Trophoblast cell (in vitro differentiated cells and primary cell): ENCODE measurements around the gene CPNE4.

Experiments used
- DNase-seq, 2 donors: peaks; one replicate each; pipeline ENCODE4 v3.0.0-alpha.2; 2016
- H2AFZ ChIP-seq: 2 replicates; pipeline ENCODE4 v1.6.1; 2013; ENCODE audit warnings: low read length, moderate library complexity, mild to moderate bottlenecking; ENCODE audit not compliant: insufficient read depth, poor library complexity
- H2AK5ac ChIP-seq: 2 replicates; pipeline ENCODE4 v1.6.1; 2013; ENCODE audit warnings: mild to moderate bottlenecking, low read length
- H2BK120ac ChIP-seq: 2 replicates; pipeline ENCODE4 v1.6.1; 2013; ENCODE audit warnings: low read length, mild to moderate bottlenecking, moderate library complexity; ENCODE audit not compliant: insufficient read depth, poor library complexity
- H2BK12ac ChIP-seq: 2 replicates; pipeline ENCODE4 v1.6.1; 2013; ENCODE audit warnings: mild to moderate bottlenecking, low read length, moderate library complexity
- H2BK5ac ChIP-seq: 2 replicates; pipeline ENCODE4 v1.6.1; 2013; ENCODE audit warnings: low read length, low read depth, moderate library complexity, mild to moderate bottlenecking; ENCODE audit not compliant: poor library complexity
- H3K14ac ChIP-seq: 2 replicates; pipeline ENCODE4 v1.6.1; 2013; ENCODE audit warnings: mild to moderate bottlenecking, low read length
- H3K18ac ChIP-seq: 2 replicates; pipeline ENCODE4 v1.6.1; 2013; ENCODE audit warnings: mild to moderate bottlenecking, low read length
- H3K23ac ChIP-seq: 2 replicates; pipeline ENCODE4 v1.6.1; 2013; ENCODE audit warnings: low read length
- H3K27ac ChIP-seq: 2 replicates; pipeline ENCODE4 v1.5.1; 2013; ENCODE audit warnings: low read depth, mild to moderate bottlenecking, inconsistent platforms, low read length, moderate library complexity
- H3K27me3 ChIP-seq: 2 replicates; pipeline ENCODE4 v1.6.1; 2013; ENCODE audit warnings: inconsistent platforms, mild to moderate bottlenecking, low read length, moderate library complexity; ENCODE audit not compliant: insufficient read depth
- H3K36me3 ChIP-seq, 2 experiments: 1 replicate in 1 of 2; 2 replicates in 1 of 2; pipeline ENCODE4 v1.6.1; 2013; ENCODE audit warnings: low read length in 2 of 2, mild to moderate bottlenecking in 2 of 2, moderate library complexity in 1 of 2; ENCODE audit not compliant: insufficient read depth in 2 of 2, control insufficient read depth in 1 of 2
- H3K4ac ChIP-seq: 2 replicates; pipeline ENCODE4 v1.6.1; 2013; ENCODE audit warnings: low read depth, mild to moderate bottlenecking, low read length, moderate library complexity
- H3K4me1 ChIP-seq, 2 experiments: 1 replicate in 1 of 2; 2 replicates in 1 of 2; pipeline ENCODE4 v1.6.1; 2013; ENCODE audit warnings: low read length in 2 of 2, mild to moderate bottlenecking in 2 of 2, moderate library complexity in 1 of 2; ENCODE audit not compliant: insufficient read depth in 2 of 2, control insufficient read depth in 1 of 2
- H3K4me2 ChIP-seq: 2 replicates; pipeline ENCODE4 v1.6.1; 2013; ENCODE audit warnings: inconsistent platforms, mild to moderate bottlenecking, low read length, moderate library complexity
- H3K4me3 ChIP-seq: 2 replicates; pipeline ENCODE4 v1.5.1; 2013; ENCODE audit warnings: mild to moderate bottlenecking, low read depth, low read length, inconsistent platforms
- H3K79me1 ChIP-seq: one replicate; pipeline ENCODE4 v1.6.1; 2013; ENCODE audit warnings: low read length
- H3K79me2 ChIP-seq: 2 replicates; pipeline ENCODE4 v1.6.1; 2013; ENCODE audit warnings: low read length, mild to moderate bottlenecking; ENCODE audit not compliant: control insufficient read depth, insufficient read depth, poor library complexity
- H3K9ac ChIP-seq: 2 replicates; pipeline ENCODE4 v1.6.1; 2013; ENCODE audit warnings: mild to moderate bottlenecking, low read length
- H3K9me3 ChIP-seq: 2 replicates; pipeline ENCODE4 v1.6.1; 2013; ENCODE audit warnings: low read depth, mild to moderate bottlenecking, control low read depth, inconsistent platforms, low read length; ENCODE audit not compliant: insufficient read depth
- H4K12ac ChIP-seq: 2 replicates; pipeline ENCODE4 v1.6.1; 2013; ENCODE audit warnings: low read depth, mild to moderate bottlenecking, low read length, moderate library complexity
- H4K8ac ChIP-seq: 2 replicates; pipeline ENCODE4 v1.6.1; 2013; ENCODE audit warnings: low read depth, mild to moderate bottlenecking, low read length, moderate library complexity
- H4K91ac ChIP-seq: one replicate; pipeline ENCODE4 v1.6.1; 2013; ENCODE audit warnings: low read depth, mild to moderate bottlenecking, low read length, moderate library complexity
- WGBS: extraction: QIAGEN DNeasy Blood & Tissue Kit; methylation state at CpG from one replicate; pipeline ENCODE4 v1.1.7; 2013; ENCODE audit warnings: missing lambda C conversion rate; ENCODE audit not compliant: insufficient read length, insufficient coverage; ENCODE audit errors: extremely low coverage; 5-methylcytosine and 5-hydroxymethylcytosine counted together

The CPNE4 gene

DNA sequence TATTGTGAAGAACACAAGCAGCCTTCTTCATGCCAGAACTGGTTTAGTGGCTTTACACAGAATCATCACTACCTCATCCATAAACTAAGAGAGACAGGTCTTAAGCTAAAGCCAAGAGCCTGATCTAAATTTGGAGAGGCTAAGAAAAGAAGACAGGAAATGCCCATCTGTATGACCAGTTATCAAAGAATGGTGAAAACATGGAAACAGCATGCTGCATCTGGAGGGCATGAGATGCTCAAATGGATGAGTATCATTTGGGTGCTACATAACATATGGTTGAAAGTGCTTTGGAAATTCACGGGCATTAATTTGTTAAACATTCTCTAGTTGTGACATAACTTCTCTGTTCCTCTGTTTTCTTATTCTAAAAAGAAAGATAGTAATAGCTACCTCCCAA is 112.5 kb downstream of the CPNE4 start:
- Histone ChIP-seq H2AK5ac (no peak overlapping the region), H3K18ac (no peak overlapping the region), H4K8ac (no peak overlapping the region), H3K4ac (no peak overlapping the region), H4K12ac (no peak overlapping the region), H2AFZ (no peak overlapping the region), H3K4me2 (no peak overlapping the region), H2BK5ac (no peak overlapping the region), H3K79me2 (no peaks in the 10 kb centered on the region), H2BK12ac (no peak overlapping the region), H3K79me1 (no peaks in the 10 kb centered on the region), H2BK120ac (no peak overlapping the region), H3K27ac (no peak overlapping the region), H3K23ac (no peak overlapping the region), H4K91ac (no peak overlapping the region), H3K9me3 (no peaks in the 10 kb centered on the region), H3K27me3 (no peaks in the 10 kb centered on the region), H3K14ac (no peak overlapping the region), H3K4me3 (no peak overlapping the region), H3K4me1 (no peaks in the 10 kb centered on the region), H3K9ac (no peak overlapping the region), H3K36me3 (no peaks in the 10 kb centered on the region)
- no peak for DNase-seq
- no CpG with 5 or more reads among the region's 1 CpG for WGBS

DNA sequence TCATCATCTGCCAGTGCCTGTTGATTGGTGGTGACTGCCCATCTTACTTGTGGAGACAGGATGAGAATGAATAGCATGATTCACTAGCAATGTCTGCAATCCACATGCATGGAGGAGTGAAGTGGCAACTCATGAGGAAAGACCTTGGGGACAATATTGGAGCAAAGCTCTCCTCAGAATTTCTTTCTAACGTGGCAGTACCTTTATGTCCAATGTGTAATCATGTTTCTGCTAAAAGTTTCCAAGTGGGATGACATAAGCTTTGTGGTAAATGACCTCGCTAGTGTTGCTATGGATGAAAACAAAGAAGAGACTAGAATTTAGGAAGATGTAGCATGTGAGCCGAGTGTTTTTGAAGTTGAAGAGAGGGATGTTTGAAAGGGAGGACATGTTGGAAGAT is 117.8 kb downstream of the CPNE4 start:
- Histone ChIP-seq H2AK5ac (no peak overlapping the region), H2BK120ac (no peak overlapping the region), H3K27me3 (no peaks in the 10 kb centered on the region), H3K4ac (no peak overlapping the region), H4K8ac (no peak overlapping the region), H3K4me3 (no peak overlapping the region), H4K12ac (no peak overlapping the region), H3K79me2 (no peaks in the 10 kb centered on the region), H3K18ac (no peak overlapping the region), H3K23ac (no peak overlapping the region), H2AFZ (no peak overlapping the region), H3K9ac (no peak overlapping the region), H3K27ac (no peak overlapping the region), H3K79me1 (no peaks in the 10 kb centered on the region), H3K4me1 (no peaks in the 10 kb centered on the region), H2BK12ac (no peak overlapping the region), H2BK5ac (no peak overlapping the region), H4K91ac (no peak overlapping the region), H3K36me3 (no peaks in the 10 kb centered on the region), H3K14ac (no peak overlapping the region), H3K9me3 (no peaks in the 10 kb centered on the region), H3K4me2 (no peak overlapping the region)
- WGBS, result 100% methylated on average over 1 of the region's 3 CpGs
- no peak for DNase-seq

DNA sequence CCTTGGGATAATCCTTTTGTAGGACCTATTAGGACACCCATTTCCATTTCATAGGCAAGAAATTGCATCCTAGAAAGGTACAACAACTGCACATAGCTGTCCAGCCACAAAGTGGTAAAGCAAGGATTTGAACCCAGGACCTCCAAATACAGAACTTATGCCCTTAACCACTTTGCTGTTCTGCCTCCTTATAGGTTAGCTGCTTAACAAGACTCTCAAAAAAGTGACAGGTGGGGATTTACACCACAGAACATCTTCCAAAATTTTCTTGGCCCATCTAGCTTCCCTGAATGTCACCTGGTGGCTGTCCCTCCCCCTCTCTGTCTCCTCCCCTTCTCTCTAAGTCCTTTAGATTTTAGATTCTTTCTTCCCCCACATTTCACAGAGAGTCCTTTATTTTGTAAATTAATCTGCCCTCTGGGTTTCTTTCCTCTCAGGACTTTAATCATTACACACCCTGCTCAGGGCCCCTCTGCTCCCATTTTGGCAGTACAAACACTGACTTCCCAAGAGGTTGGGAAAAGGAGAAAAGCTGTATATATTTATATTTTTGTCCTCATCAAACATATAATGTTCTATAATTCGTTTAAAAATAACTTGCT is 120.6 kb downstream of the CPNE4 start:
- Histone ChIP-seq H3K14ac (no peak overlapping the region), H2AK5ac (no peak overlapping the region), H3K27me3 (no peaks in the 10 kb centered on the region), H4K12ac (no peak overlapping the region), H3K9ac (no peak overlapping the region), H3K79me1 (no peaks in the 10 kb centered on the region), H3K27ac (no peak overlapping the region), H2BK120ac (no peak overlapping the region), H2BK5ac (no peak overlapping the region), H3K18ac (no peak overlapping the region), H3K36me3 (no peaks in the 10 kb centered on the region), H4K91ac (no peak overlapping the region), H2AFZ (no peak overlapping the region), H2BK12ac (no peak overlapping the region), H4K8ac (no peak overlapping the region), H3K79me2 (no peaks in the 10 kb centered on the region), H3K23ac (no peak overlapping the region), H3K4me3 (no peak overlapping the region), H3K9me3 (no peaks in the 10 kb centered on the region), H3K4ac (no peak overlapping the region), H3K4me1 (no peaks in the 10 kb centered on the region), H3K4me2 (no peak overlapping the region)
- no CpG with 5 or more reads among the region's 1 CpG for WGBS
- no peak for DNase-seq

DNA sequence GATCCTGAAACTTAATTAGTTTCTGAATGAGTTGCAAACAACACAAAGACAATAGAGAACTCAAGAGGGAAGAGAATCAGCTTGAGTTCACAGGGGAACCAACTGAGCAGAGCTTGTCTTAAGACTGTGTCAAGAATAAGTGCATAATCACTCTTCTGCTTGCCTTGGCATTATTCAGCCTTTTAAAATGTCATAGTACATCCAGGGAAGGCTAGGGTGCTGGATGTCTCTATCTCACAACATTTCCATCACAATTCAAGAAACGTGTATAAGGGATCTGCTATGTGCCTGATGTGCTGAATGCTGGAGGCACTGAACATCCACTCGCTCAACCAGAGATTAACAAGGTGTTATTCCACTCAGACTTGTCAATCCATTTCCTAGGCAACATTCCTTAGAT is 122.6 kb downstream of the CPNE4 start:
- H3K79me2 ChIP-seq, result no peaks in the 10 kb centered on the region
- H4K91ac ChIP-seq, result no peak overlapping the region
- no peak overlapping the region for H3K4ac ChIP-seq
- no CpG with 5 or more reads among the region's 2 CpGs for WGBS
- no peaks in the 10 kb centered on the region for H3K9me3 ChIP-seq
- no peak overlapping the region for H3K9ac ChIP-seq
- DNase-seq, result no peak
- no peak overlapping the region for H4K12ac ChIP-seq
- H3K27ac ChIP-seq, result no peak overlapping the region
- no peak overlapping the region for H2BK5ac ChIP-seq
- H2BK12ac ChIP-seq, result no peak overlapping the region
- no peaks in the 10 kb centered on the region for H3K36me3 ChIP-seq
- H3K23ac ChIP-seq, result no peak overlapping the region
- H3K4me3 ChIP-seq, result no peak overlapping the region
- no peak overlapping the region for H3K18ac ChIP-seq
- no peaks in the 10 kb centered on the region for H3K27me3 ChIP-seq
- no peak overlapping the region for H3K4me2 ChIP-seq
- no peak overlapping the region for H2BK120ac ChIP-seq
- H3K14ac ChIP-seq, result no peak overlapping the region
- H3K4me1 ChIP-seq, result no peaks in the 10 kb centered on the region
- H2AK5ac ChIP-seq, result no peak overlapping the region
- no peak overlapping the region for H4K8ac ChIP-seq
- H2AFZ ChIP-seq, result no peak overlapping the region
- no peaks in the 10 kb centered on the region for H3K79me1 ChIP-seq
